ENCODE measurements around the gene PRDM5.

PRDM5 gene

DNA sequence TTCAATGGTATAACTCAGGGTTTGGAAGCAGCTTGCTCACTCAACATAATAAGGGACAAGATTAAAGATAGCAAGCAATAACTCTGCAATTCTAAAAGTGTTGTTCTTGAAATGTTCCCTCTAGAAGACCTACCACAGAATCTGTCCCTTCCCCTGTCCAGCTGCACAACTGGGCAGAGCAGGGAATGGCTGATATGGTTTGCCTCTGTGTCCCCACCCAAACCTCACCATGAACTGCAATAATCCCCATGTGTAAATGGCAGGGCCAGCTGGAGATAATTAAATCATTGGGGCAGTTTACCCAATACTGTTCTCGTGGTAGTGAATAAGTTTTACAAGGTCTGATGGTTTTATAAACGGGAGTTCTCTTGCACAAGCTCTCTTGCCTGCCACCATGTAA lies 19.1 kb downstream of the PRDM5 start:
- no peak for DNase-seq (ENCODE audit: low spot score)

- DNase-seq (ENCODE audit: low spot score), result no peak
Observed at GRCh38 chr4:120902925-120903324, 19.6 kb downstream of the PRDM5 start.

DNA sequence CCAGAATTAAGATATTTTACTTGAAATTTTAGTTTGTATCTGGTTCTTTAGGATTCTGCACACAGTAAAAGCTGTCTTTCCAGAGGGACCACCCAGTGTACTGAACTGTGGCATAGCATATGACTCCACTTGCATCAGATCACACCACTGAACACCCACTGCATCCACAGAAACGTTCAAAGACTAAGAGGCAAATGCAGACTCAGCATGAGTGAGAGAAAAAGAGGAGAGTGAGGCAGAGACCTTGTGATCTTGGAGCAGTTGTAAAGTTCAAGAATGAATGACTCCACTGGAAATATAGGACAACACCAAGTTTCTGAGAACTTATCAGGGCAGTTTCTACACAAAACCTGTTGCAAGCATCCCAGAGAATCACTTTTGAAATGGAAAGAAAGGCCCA lies 20.8 kb downstream of the PRDM5 start:
- DNase-seq (ENCODE audit: low spot score), result no peak

GRCh38 chr4:120897981-120898719 lies 24.4 kb downstream of the PRDM5 start:
- DNase-seq (ENCODE audit: low spot score), result no peak

DNA sequence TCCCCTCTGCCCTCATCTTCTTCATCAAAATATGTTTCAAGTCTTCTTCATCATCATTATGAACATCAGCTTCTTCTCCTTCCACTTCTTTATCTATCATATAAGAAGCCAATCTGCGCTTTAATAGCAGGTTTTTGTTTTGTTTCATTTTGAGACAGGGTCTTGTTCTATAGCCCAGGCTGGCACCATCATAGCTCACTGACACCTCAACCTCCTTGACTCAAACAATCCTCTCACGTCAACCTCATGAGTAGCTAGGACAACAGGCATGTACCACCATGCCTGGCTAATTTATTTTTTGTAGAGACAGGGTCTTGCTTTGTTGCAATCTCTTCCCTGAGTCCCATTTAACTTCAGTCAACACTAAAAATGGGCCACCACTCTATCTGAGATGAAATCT lies 27.0 kb downstream of the PRDM5 start:
- DNase-seq (ENCODE audit: low spot score), result no peak

- no peak for DNase-seq (ENCODE audit: low spot score)
Observed at GRCh38 chr4:120893314-120893713, 29.2 kb downstream of the PRDM5 start.

GRCh38 chr4:120886191-120886590 lies 36.3 kb downstream of the PRDM5 start:
- DNase-seq (ENCODE audit: low spot score), result no peak

DNA sequence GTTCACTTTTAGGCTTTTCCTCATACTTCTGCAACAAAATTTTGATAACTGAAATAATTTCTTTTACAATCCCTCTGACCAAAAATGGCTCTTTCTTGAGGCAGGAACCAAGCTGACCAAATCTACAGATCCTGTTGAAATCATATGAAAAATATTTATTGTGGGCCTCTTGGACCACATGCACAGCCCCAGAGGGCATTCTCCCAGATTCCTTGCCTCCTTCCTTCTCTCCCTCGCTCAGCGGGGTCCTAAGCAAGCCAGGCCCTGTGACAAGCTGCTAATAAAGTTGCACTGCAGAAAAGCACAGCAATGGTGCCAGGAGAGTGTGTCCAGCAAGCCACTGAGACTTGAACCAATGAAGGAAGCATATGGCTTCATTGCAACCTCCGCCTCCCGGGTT lies 40.7 kb downstream of the PRDM5 start:
- no peak for DNase-seq (ENCODE audit: low spot score)

DNA sequence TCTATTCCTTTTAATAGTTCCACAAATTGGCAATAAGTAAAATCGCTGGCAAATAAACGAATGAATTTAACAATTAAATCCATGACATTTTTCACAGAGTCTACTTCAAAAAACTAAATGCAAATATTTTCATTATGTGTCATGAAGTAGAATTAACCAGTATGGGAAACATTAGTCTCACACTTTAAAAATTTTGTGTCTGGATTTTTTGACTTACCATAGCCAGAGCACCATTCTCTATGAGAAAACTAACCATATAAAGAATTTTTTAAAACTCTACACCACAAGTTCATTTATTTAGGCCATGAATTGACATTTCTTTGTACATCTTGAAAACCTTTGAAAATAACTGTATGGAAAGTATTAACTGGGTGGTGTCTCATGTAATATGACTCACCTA lies 41.2 kb downstream of the PRDM5 start:
- DNase-seq (ENCODE audit: low spot score), result no peak

- no peak for DNase-seq (ENCODE audit: low spot score)
Observed at GRCh38 chr4:120877021-120877420, 45.5 kb downstream of the PRDM5 start.

DNA sequence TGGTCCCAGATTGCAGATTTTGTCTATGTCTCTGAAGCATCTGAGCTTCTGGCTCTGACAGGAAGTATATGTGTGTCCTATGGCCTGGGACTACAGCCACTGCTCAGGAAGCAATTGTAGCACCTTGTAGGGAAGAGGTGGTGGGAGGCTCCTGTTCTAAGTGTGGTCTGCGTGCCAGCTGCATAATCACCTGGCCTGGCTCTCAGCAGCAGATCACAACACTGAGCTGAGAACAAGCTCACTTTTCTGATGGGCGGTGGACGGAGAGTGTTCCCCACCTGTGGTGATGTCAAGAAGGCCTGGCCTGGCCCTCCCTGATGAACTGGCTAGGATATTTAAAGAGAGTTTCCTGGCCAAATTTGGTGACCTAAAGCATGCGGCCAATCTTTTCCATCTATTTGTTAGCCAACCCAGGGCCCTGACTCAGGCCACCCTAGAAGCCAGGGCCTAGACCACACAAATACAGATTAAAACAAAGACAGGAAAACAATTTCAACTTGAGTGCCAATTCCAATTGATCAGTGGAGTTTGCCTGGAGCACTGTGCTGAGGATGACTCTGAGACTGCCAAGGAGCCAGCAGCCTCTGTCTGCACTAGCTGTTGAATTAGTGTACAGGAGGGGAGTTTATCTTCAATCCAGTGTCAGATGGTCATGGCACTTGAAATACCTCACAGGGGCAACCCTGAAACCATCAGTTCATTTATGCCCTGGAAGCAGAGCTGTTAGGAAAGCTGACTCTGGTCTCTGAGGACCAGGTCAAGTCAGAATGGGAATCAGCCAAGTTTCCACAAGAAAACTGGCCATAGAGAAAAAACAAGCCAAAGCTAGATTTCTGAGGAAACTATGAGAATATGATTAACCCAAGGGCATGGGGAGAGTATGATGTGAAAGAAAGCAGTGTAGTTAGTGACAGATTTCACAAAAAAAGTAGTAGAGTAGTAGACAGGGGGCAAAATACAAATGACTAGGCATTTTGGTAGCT lies 47.4 kb downstream of the PRDM5 start:
- no peak for DNase-seq (ENCODE audit: low spot score)

DNA sequence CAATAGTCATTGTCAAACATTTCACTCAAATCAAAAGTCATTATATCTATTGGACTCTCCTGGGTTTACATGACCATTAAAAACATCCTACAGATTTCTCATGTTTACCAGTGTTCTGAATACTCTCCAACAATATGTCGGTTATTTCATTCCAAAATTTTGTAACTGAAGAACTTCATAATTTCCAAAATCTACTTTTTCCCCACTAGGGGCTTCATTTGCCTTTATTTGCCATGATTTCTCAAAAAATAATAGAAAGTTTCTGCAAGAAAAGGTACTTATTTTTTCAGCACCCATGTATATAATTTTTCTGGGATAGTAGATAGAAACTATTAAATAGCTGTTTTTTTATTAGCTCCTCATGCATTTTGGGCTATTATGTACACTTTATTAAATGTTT lies 49.0 kb downstream of the PRDM5 start:
- DNase-seq (ENCODE audit: low spot score), result no peak

- no peak for DNase-seq (ENCODE audit: low spot score)
Observed at GRCh38 chr4:120871173-120871572, 51.4 kb downstream of the PRDM5 start.

DNA sequence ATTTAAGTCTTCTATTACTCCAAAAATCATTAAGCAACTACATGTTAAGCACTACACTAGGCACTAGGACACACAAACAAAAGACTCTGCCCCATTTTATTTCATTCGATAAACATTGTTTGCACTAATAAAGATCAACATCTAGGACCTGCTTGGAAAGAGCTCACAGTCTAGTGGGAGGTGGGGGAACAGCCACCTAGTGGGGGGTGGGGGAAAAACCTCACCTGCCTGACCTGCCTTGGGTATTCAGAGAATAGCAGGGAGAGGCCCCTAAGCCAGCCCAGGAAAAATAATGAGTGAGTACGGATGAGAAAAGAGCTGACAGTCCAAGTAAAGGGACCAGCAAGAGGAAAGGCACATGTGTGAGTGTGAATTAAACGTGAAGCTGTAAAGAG lies 52.2 kb downstream of the PRDM5 start:
- no peak for DNase-seq (ENCODE audit: low spot score)

- DNase-seq (ENCODE audit: low spot score), result no peak
Observed at GRCh38 chr4:120869613-120870278, 52.8 kb downstream of the PRDM5 start.

DNA sequence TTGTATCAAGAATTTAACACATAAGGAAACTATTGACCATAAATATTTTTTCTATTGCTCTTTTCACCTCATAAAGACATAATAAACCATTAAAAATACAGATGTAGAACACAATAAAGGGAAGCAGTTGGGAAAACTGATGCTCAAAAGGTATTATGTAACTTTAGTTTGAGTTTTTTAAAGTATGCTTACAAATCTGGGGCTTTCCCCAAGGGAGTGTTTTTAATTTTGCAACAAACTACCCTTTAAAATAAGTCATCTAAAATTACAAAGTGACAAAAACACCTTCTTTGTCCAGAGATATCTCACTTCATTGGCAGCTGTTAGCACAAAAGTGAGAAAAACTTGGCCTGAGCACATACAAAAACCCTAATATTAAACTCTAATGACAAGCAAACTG lies 55.0 kb downstream of the PRDM5 start:
- no peak for DNase-seq (ENCODE audit: low spot score)

DNA sequence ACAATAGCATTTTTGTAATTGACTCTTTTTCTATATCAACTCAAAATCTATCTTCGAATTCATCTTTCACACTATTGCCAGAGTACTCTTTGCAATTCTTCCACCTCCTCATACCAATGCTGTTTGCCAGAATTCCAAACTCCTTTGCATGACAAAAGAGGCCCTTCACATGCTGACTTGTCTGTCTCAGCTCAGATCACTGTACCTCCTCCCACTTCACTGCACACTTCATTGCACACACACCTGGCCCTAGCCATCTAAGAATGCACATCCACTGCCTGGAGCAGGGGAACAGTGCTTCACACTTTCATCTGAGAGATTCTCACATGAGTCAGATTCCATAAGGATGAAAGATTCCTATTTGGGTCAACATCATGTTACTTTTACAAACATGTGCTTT lies 56.5 kb downstream of the PRDM5 start:
- no peak for DNase-seq (ENCODE audit: low spot score)

GRCh38 chr4:120864969-120865368 lies 57.6 kb downstream of the PRDM5 start:
- no peak for DNase-seq (ENCODE audit: low spot score)

DNA sequence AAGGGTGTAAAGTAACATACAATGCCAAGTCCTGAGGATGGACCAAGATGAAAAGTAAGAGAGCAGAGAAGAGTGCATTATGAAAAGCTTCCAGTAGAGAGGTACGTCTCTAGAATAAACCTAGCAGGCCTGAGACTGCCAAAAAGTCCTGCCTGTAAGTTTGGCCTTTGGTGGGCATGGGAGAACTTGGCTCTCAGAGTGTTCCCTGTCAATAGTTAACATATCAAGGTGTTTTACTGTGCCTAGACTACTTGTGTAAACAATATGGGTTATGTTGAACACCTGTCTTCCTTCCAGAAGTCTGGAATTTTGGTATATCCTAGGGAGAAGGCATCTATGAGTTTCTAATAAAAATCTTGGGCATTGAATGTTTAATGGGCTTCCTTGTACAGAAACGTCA lies 60.1 kb downstream of the PRDM5 start:
- DNase-seq (ENCODE audit: low spot score), result no peak

- no peak for DNase-seq (ENCODE audit: low spot score)
Observed at GRCh38 chr4:120861852-120862251, 60.7 kb downstream of the PRDM5 start.

DNA sequence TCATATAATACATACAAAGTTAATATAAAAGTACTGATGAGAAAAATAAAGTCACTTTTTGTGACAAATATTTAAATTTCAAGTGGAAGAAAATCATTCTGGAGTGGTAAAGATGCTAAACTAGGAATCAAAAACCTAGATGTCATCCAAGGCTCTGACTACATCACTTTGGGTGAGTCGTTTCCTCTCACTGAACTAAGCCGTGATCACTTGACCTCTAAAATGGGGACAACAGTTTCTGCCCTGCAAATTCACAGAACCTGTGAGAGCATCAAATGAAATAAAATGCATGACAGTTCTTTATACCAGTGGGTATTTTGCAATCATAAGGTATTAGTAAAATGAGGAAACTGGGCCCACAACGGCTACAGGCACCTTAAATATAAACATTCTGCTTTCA lies 63.8 kb downstream of the PRDM5 start:
- DNase-seq (ENCODE audit: low spot score), result no peak

DNA sequence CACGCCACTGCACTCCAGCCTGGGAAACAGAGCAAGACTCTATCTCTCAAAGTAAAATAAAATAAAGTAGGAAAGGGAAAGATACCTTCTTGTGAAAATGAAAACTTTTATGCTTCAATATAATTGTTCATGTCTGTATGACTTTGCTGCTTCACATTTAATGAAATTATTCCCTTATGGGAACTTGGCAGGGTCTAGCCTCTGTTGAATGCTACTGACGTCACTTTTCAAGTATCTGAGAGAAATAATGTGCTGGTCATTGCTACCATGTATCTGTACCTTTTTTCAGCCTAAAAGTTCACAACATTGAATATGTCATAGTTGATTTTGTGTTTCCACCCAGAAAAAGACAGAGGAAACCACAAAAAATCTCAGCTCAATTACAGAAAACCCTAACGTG lies 65.2 kb downstream of the PRDM5 start:
- no peak for DNase-seq (ENCODE audit: low spot score)

DNA sequence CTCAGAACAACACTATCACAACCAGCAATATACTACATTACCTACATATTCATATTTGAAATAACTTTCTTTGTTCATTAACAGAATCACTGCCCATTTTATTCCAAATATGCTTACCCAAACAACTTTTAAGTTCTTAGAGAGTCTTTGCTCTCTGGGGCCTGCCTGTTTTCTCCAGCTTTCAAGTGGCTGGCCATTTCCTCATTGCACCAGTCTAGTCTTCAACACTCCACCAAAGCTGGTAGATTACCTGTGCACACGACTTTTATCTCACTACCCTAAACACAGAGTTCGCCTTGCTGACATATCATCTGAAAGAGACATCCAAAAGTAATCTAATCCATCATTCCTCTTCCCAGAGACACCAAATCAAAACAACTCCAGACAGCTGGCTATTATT lies 66.2 kb downstream of the PRDM5 start:
- DNase-seq (ENCODE audit: low spot score), result no peak
